Right lobe of liver (tissue), 6 donors: ENCODE results near the gene IGLL5. TPM values are rescaled to one million over a fixed set of nuclear protein-coding genes. Genes with fewer than 3 reads are reported as not detected.

Experiments used
- ATAC-seq, 4 donors: fragments of 200-7000 bp; cut with Tn5 transposase; one replicate each; pipeline ENCODE4 v1.9.1; 2020; ENCODE audit warnings: mild to moderate bottlenecking in 4 of 4, moderate library complexity in 4 of 4
- DNase-seq, 3 donors: peaks; one replicate each; pipeline ENCODE4 v3.0.0-alpha.2; 2020
- H3K27ac ChIP-seq, 3 donors: fragments of 200-600 bp; one replicate each; pipeline ENCODE4 v1.8.0; 2022
- H3K27me3 ChIP-seq, 2 donors: fragments of 200-600 bp; one replicate each; pipeline ENCODE4 v1.8.0; 2022
- H3K36me3 ChIP-seq, 4 donors: fragments of 200-600 bp; sonication (generic) in 1 of 4; one replicate each; pipeline versions ENCODE4 v1.5.1 to v1.8.0; 2017 to 2022; ENCODE audit warnings: control low read depth in 1 of 4
- H3K4me1 ChIP-seq, 4 donors: fragments of 200-600 bp; sonication (generic) in 1 of 4; one replicate each; pipeline versions ENCODE4 v1.5.1 to v1.8.0; 2017 to 2022; ENCODE audit warnings: control low read depth in 1 of 4
- H3K4me3 ChIP-seq, 3 donors: fragments of 200-600 bp; one replicate each; pipeline ENCODE4 v1.8.0; 2022
- H3K9me3 ChIP-seq, 4 donors: fragments of 200-600 bp; sonication (generic) in 1 of 4; one replicate each; pipeline versions ENCODE4 v1.5.1 to v1.8.0; 2017 to 2022; ENCODE audit warnings: control low read depth in 1 of 4
- CTCF ChIP-seq, 4 donors: fragments of 200-600 bp in 3 of 4; fragments of 450-650 bp in 1 of 4; IDR thresholded peaks; one replicate each; pipeline versions ENCODE4 v1.5.1 to v1.8.0; 2016 to 2022; ENCODE audit warnings: antibody characterized with exemption in 4 of 4, mild to moderate bottlenecking in 2 of 4
- POLR2A ChIP-seq: fragments of 450-650 bp; IDR thresholded peaks from one replicate; pipeline ENCODE4 v1.6.1; 2017; ENCODE audit warnings: antibody characterized with exemption, mild to moderate bottlenecking
- WGBS: methylation state at CpG from one replicate; pipeline ENCODE4 v1.1.6; 2018; ENCODE audit warnings: low coverage, low lambda C conversion rate; ENCODE audit not compliant: insufficient coverage; ENCODE audit errors: missing lambda C conversion rate; 5-methylcytosine and 5-hydroxymethylcytosine counted together
- intact Hi-C, 2 donors: fragments of 100-400 bp; cut with DNase I; formaldehyde crosslinking; loops; one replicate each; pipeline versions ENCODE4 v1.11.2 to v1.14.1; 2022
- total RNA-seq, 6 experiments: library from RNA; depleted of rRNA in 2 of 6; stranded (reverse); fragments of >200 nt in 2 of 6; fragmentation: NEBNext Ultra II Directional in 3 of 6; extraction: Animal tissue kit (Norgen Biotek cat#: 25700) in 3 of 6; gene quantifications; one replicate each; pipeline versions ENCODE4 v1.1.0 to v1.2.4, GENCODE V29; 2016 to 2023
- donor health status: DM: no; HTN: yes; CAD: no.
- donor health status: DM: no; HTN: no; CAD: no.
- donor health status: DM: no; HTN: no; CAD: no.
- donor health status: DM: no; HTN: yes; CAD: no.
- donor health status: DM: no; HTN: yes; CAD: no.

IGLL5 gene
- total RNA-seq, 6 experiments from 2014 or later: 1.6 to 4.1 (median 3.1) TPM

GRCh38 chr22:22879675-22880155 is 7.9 kb upstream of the IGLL5 start:
- Histone ChIP-seq H3K9me3 (no peaks in the 10 kb centered on the region), H3K27ac (no peak overlapping the region), H3K4me1 (no peaks in the 10 kb centered on the region), H3K27me3 (no peaks in the 10 kb centered on the region), H3K4me3 (no peak overlapping the region), H3K36me3 (no peaks in the 10 kb centered on the region)
- no peak for DNase-seq
- no peak for ATAC-seq
- 10% methylated on average over 4 of the region's 5 CpGs for WGBS
- intact Hi-C loops: loop anchor here in 1 of 2 donors (10.0 kb wide), 1 partner anchor 85 kb away; no protein-coding TSS in a partner anchor
- TF ChIP-seq POLR2A (no peak), CTCF (IDR thresholded peaks at IDR 0.05) (no peak)

- ATAC-seq: peak in 1 of 4 donors; percentile 4
- Histone ChIP-seq H3K36me3 (no peaks in the 10 kb centered on the region), H3K27ac (no peak overlapping the region), H3K4me3 (no peak overlapping the region), H3K27me3 (no peaks in the 10 kb centered on the region), H3K4me1 (no peaks in the 10 kb centered on the region), H3K9me3 (no peaks in the 10 kb centered on the region)
- 40% methylated on average over 1 of the region's 9 CpGs for WGBS
- no peak for DNase-seq
- intact Hi-C loops: loop anchor here in 1 of 2 donors (10.0 kb wide), 1 partner anchor 86 kb away; no protein-coding TSS in a partner anchor
- TF ChIP-seq CTCF (IDR thresholded peaks at IDR 0.05) (no peak), POLR2A (no peak)
Measured at GRCh38 chr22:22880645-22881044, 7.0 kb upstream of the IGLL5 start.

- no peak overlapping the region for H3K27ac ChIP-seq
- intact Hi-C loops: loop anchor here in 1 of 2 donors (10.0 kb wide), 1 partner anchor 87 kb away; no protein-coding TSS in a partner anchor
- H3K4me1 ChIP-seq: no peaks in the 10 kb centered on the region
- DNase-seq (no peak), ATAC-seq (no peak)
- WGBS: 33% methylated on average over 7 of the region's 10 CpGs
- H3K27me3 ChIP-seq: no peaks in the 10 kb centered on the region
- no peak for TF ChIP-seq POLR2A
- no peak for TF ChIP-seq CTCF (IDR thresholded peaks at IDR 0.05)
- H3K36me3 ChIP-seq: no peaks in the 10 kb centered on the region
- H3K9me3 ChIP-seq: no peaks in the 10 kb centered on the region
- H3K4me3 ChIP-seq: no peak overlapping the region
Measured at GRCh38 chr22:22881116-22882000, 6.3 kb upstream of the IGLL5 start.

- Histone ChIP-seq H3K27ac (no peak overlapping the region), H3K27me3 (no peaks in the 10 kb centered on the region), H3K9me3 (no peaks in the 10 kb centered on the region), H3K36me3 (no peaks in the 10 kb centered on the region), H3K4me1 (no peaks in the 10 kb centered on the region), H3K4me3 (no peak overlapping the region)
- intact Hi-C loops: loop anchor here in 1 of 2 donors (10.0 kb wide), 1 partner anchor 87 kb away; no protein-coding TSS in a partner anchor
- DNase-seq: no peak
- TF ChIP-seq POLR2A (no peak), CTCF (IDR thresholded peaks at IDR 0.05) (no peak)
- 65% methylated on average over 2 of the region's 6 CpGs for WGBS
- ATAC-seq: peak in 2 of 4 donors; percentile 8 to 36
Measured at GRCh38 chr22:22882033-22882717, 5.4 kb upstream of the IGLL5 start.
